ENCODE results near the gene COL11A2.

GRCh38 chr6:33235221-33235634, 43.0 kb upstream of the COL11A2 start:
- TF ChIP-seq CTCF (IDR thresholded peaks at IDR 0.05; ENCODE audit: poor library complexity, severe bottlenecking) (no peak), EZH2 (IDR thresholded peaks at IDR 0.05; ENCODE audit: borderline replicate concordance, insufficient read depth, low read length, poor library complexity, severe bottlenecking) (no peak), MXI1 (conservative IDR thresholded peaks at IDR 0.05; ENCODE audit: poor library complexity, severe bottlenecking) (no peak), EP300 (conservative IDR thresholded peaks at IDR 0.05; ENCODE audit: poor library complexity, severe bottlenecking) (no peak), POLR2AphosphoS5 (IDR thresholded peaks at IDR 0.05) (no peak), SMC3 (conservative IDR thresholded peaks at IDR 0.05; ENCODE audit: poor library complexity) (no peak), RAD21 (conservative IDR thresholded peaks at IDR 0.05) (no peak)
